NOMO-1 treated with dmso at 0.1 percent for 144 hours (cell line): ENCODE measurements around the gene APBA3.

ENCODE experiments used
- DNase-seq: peaks from one replicate; lab custom pipeline; 2025; ENCODE audit not compliant: unreplicated experiment; lab: John Stamatoyannopoulos, UW

APBA3 gene

DNA sequence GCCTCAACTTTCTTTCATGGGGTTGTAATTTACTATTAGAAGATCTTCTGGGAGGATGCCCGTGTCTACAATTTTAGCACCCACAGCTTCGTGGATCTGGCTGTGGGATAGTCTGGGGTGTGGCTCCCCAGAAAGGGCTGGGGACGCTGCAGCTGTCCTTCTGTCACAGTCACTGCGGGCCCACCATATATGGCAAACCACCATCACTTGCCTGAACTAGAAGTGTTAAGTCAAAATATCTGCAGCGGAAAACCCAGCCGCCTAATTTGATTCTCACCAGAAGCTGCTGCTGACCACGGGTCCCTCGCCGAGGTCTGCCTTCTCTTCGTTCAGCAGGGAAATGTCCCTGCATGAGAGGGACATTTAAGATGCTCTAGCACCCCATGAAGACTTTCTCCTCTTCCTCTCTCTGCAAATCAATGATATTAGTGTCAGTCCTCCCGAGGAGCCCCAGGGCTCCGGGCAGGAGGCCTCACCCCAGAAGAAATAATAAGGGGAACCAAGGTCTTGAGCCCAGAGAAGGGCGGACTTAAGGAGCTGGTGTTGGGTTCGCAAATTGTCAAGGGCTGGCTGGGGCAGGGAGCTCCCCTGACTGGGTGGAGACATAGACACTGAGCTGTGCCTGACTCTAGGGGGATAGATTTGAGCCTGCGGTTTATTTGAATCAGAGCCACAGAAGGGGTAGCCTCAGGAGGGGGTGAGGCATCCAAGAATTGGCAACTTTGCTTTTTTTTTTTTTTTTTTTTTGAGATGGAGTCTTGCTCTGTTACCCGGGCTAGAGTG, 27.7 kb upstream of the APBA3 start:
- no peak for DNase-seq

DNA sequence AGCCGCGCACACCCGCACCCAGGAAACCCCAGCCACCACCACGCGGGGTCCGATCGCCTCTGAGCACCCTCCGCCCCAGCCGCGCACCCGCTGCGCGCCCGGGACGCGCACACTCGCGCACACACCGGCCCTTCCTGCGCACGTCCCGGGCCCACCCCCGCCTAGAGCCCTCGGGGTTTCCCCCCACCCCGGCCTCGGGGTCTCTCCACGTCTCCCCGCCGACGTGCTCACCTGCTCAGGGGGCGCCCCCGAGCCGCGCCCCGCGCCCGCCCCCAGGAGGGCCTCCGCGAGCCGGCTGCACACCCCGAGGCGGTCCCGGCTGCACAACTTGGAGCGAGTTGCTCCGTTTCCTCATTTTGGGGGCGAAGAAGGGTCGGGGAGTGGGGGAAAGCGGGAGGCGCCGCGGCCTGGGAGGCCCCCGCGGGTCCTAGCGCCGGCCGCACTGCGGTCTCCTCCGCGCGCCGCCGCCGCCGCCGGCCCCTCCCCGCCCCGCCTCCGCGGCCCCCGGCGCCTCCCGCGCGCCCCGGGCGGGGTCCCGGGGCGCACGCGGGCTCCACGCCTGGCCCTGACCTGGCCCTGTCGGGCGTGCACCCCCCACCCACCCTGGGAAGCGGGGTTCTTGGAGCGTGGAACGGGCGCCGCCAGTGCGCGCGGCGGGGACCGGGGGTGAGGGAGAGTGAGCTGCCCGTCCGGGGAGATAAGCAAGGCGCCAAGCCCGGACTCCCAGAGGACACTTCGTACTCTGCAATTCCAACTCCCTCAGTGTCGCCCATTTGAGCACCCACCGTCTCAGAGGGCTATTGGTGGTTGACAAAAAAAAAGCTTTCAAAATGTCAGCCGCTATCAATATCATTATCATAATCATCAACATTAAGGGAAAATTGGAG, 24.7 kb upstream of the APBA3 start, which contains the start of gene MATK:
Gene MATK (minus strand): TSS at position 444 of the 887 bp plus-strand sequence. CDS start 1,246 bp downstream, outside the sequence.
- DNase-seq, result peak; percentile 77

DNA sequence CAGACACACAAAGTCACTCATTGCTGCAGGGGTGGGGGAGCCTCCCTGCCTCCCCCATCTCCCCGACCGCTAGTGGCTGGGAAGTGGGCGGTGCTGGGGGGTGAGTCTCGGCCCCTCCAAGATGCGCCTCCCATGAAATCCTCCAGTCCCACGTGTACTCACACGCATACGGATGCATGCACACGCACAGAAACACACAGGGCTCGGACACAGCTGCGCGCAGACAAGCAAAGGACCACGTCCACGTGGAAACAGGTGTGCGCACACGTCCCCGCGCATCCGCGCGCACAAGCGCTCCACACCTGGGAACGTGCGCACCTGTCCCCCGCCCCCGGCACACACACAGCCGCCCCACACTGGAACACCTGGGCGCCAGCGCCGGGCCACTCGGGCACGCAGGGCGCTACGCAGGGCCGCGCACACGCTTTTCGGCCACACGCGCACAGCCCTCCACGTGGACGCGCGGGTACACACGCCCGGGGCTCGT, 24.0 kb upstream of the APBA3 start:
- DNase-seq, result peak; percentile 26

DNA sequence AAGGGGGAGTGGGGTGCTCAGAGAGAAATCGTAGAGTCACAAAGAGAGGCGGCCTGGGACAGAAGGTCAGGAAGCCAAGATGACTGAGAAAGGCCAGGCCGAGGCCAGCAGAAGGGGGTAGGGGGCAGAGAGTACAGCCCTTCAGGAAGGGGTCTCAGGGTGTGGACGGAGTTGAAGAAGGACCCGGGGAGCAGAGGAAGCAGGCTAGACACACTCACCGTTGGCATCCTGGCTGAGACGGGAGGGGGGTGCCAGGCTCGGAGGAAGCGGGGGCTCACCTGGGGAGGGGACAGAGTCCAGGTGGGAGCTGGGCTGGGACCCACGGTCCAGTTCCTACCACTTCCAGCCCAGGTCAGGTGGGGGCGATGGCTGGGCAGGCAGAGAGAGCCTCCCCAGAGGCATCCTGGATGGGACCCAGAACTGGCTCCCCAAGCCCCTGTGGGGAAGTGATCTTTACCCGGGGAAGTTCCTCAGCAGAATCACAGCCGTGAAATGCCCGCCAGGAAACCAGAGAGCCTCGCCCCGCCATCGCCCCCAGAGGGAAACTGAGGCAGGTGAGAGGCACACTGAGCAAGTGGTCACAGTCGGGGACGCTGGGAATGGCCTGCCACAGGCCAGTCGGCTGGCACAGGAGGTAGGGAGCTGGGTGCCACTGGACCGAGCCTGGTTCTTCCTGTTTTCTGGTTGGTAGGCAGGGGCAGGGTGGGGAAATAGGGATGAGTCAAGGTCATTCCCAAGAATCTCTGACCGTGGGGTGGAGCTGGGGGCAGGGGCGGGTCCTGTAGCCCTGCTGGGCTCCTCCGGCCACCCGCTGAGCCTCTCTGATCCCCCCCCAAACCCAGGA, 23.3 kb upstream of the APBA3 start:
- no peak for DNase-seq

DNA sequence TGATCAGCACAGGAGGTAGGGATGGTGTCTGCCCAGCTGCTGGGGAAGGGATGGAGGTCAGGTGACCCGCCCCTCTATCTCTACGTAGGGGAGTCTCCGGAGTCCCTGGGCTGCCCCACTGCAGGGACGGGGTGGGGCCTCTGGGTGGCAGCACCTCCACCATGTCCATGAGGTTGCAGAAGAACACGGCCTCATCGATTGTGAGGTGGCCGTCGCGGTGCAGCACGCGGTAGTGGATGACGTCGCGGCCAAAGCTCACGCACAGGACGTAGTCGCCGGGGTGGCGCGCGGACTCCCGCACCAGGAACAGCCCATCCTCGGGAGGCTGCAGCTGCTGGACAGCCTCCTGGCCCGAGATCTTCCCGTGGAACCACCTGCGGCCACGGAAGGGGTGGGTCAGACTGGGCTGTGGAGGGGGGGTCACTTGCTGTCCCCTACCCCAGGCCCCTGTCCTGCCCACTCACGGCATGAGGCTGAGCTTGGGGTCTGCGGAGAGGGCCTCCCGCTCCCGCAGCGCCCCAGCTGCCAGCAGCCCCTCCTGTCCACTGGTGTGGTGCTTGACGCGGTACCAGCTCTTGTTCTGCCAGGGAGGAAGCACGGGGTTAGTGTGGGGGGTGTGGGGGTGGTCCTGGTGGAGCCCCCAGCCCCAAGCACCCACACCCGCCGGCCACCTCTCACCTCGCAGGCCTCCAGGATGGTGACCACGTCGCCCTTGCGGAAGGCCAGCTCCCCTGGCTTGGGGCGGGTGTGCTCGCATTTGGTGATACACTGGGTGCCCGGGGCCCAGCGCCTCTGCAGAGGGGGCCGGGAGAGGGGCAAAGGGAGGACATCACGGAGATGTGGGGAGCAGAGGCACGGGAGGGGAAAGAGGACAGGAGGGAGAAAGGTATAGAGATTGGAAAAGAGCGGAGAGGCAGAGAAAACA, 22.4 kb upstream of the APBA3 start:
- DNase-seq, result no peak

DNA sequence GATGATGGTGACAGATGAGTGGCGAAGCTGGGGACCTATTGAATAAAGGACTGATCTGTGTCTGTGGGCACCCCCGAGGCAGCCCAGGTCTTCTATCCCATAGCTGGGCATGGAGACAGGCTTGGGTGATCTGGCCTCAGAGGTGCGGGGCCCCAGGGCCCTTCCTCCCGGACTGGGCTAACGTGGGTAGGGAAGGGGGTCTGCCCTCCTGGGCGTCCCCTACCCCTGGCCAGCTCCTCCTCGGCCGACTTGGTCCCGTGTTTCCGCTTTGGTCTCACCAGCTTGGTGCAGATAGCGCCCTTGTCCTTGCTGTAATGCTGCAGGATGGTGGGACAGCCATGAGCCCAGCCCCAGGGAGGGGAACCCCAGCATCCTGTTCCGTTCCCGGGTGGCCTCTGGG, 21.4 kb upstream of the APBA3 start:
- no peak for DNase-seq

DNA sequence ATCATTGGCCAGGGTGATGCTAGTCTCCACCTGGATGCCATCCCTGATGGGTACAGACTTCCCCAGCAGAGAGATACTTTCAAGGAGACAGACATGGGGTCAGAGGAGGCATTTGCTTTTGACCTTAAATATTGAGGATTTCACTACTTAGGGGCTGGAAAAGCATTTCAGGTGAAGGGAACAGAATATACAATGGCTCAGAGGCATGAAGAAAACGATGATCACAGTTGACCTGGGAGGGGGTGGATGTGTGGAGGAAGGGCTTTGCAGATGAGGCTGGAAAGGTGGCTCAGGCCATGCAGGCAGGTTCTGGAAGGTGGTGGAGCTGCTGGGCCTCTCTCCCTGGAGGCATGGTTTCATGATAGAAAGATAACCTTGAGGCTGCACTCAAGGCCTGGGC, 20.8 kb upstream of the APBA3 start:
- DNase-seq, result no peak

DNA sequence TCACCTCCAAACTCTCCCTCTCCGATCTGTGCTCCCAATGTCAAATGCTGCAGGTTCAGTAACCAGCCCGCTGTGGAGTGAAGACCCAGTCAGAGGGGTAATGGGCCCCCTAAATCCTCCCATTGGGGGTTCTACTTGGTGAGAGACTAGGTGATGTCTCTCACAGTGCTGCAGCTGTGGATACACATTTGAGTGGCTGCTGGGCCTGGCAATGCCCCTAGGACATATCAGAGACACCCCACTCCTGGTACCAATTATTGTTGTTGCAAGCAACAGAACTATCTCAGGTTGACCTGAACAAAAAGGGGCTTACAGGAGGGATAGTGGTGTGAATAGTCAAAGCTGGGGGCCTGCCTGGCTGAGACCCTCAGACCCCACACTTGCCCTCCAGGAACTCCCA, 20.1 kb upstream of the APBA3 start:
- no peak for DNase-seq

DNA sequence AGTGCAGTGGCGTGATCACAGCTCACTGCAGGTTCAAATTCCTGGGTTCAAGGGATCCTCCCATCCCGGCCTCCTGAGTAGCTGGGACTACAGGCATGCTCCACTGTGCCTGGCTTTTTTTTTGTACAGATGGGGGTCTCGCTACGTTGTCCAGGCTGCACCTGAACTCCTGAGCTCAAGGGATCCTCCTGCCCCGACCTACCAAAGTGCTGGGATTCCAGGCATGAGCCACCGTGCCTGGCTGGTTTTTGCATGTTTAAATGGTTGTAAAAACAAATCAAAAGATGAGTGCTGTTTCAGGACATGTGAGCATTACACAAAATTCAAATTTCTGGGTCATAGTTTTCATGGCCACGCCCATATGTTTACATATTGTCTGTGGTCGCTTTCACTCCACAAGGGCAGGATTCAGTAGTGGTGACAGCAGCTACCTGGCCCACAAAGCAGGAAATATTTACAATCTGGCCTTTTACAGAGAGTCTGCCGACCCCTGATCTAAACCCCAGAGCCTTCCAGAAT, 19.4 kb upstream of the APBA3 start:
- DNase-seq, result no peak

DNA sequence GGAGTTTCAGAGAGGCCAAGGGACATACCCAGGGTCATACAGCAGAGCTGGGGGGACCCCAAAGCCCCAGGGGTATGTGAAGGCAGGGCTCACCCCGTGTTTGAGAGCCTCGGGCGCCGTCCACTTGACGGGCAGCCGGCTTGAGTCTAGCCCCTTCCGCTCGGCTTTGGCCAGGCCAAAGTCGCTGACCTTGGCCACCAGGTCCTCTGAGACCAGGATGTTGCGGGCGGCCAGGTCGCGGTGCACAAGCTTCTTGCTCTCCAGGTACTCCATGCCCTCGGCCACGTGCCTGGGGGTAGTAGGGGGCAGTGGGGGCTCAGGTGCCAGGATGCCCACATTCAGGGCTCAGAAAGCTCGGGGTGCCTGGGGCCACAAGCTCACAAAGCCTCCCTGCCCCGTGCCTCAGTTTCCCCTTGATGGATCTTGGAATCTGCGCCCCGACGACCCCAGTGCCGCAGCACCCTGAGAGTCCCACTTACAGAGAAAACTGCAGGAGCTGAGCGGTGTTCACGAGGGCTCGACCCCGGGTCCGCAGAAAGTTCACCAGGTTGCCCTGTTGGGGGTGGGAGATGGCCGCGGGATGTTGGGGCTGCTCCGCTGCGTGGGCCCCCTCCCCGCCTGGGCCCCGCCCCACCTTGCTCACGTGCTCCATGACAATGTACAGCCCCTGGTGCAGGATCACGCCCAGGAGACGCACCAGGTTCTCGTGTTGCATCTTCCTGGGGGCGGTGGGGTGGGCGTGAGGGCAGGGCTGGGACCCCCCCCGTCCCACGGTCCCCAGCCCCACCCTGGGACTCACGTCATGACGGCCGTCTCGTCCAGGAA, 17.6 kb upstream of the APBA3 start:
- DNase-seq, result no peak

DNA sequence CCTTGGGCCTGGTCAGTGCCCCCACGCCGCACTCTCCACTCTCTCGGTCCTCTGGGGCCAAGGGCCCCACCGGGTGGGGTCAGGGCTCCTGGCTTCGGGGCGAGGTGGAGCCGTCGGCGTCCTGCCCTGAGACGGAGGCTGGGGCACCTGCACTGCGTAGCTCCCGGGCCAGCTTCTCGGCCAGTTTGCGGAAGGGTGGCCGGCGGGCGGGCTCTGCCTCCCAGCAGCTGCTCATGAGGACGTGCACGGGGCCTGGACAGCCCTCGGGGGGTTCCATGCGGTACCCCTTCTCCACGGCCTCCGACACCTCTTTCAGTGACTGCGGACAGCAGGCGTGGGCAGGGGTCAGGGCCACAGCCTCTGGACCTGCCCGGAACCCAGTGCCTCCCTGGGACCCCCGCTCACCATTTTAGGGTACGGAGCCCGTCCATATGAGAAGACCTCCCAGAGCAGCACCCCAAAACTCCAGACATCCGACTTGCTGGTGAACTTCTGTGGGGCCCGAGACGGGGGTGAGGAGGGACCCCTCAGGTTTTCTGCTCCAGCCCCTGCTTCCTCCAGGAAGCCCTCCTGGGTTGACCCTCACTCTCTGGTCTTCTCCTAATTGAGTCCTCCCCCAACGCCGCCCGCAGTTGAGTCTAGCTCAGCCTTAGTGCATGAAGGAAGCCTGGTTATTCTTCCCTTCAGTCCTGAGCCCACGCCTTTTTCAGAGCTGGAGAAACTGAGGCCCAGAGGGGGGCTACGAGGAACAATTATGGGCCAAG, 16.8 kb upstream of the APBA3 start:
- no peak for DNase-seq

DNA sequence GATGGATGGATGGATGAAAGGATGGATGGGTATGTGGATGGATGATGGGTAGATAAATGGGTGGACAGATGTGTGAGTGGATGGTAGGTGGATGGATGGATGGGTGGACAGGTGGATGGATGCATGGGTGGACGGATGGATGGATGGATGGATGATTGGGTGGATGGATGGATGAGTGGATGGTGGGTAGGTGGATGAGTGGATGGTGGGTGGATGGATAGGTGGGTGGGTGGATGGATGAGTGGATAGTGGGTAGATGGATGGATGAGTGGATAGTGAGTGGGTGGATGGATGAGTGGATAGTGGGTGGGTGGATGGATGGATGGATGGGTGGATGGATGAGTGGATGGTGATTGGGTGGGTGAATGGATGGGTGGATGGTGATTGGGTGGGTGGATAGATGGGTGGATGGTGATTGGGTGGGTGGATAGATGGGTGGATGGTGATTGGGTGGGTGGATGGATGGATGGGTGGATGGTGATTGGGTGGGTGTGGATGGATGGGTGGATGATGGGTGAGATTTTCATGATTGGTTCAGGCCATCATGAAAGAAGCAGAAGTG, 15.1 kb upstream of the APBA3 start:
- no peak for DNase-seq

DNA sequence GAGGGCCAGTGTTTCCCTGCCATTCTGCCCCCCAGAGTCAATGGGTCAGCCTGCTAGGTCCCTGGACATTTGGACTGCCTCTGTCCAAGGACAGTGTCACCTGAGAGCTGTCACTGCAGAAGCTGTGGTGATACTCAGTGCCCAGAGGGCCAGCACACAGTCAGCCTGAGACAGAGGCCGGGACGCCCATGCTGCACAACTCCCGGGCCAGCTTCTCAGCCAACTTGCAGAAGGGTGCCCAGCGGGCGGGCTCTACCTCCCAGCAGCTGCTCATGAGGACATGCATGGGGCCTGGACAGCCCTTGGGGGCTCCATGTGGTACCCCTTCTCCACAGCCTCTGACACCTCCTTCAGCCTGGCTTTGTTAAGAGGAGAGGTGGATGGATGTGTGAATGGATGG, 14.3 kb upstream of the APBA3 start:
- DNase-seq, result no peak

DNA sequence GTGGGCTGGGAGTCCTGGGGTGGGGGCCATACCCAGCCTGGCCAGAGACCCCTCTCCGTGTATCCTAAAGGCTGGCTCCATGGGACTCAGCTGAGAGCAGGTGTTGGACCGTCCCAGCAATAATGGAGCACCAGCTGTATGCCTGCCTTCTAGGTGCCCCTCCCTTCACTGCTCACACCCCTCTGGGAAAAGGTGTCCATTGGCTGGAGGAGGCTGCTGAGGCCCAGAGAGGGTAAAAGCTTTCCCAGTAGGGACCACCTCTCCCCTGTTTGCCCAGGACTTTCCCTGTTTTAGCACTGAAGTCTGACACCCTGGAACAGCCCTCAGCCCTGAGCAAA, 13.9 kb upstream of the APBA3 start:
- DNase-seq, result no peak

DNA sequence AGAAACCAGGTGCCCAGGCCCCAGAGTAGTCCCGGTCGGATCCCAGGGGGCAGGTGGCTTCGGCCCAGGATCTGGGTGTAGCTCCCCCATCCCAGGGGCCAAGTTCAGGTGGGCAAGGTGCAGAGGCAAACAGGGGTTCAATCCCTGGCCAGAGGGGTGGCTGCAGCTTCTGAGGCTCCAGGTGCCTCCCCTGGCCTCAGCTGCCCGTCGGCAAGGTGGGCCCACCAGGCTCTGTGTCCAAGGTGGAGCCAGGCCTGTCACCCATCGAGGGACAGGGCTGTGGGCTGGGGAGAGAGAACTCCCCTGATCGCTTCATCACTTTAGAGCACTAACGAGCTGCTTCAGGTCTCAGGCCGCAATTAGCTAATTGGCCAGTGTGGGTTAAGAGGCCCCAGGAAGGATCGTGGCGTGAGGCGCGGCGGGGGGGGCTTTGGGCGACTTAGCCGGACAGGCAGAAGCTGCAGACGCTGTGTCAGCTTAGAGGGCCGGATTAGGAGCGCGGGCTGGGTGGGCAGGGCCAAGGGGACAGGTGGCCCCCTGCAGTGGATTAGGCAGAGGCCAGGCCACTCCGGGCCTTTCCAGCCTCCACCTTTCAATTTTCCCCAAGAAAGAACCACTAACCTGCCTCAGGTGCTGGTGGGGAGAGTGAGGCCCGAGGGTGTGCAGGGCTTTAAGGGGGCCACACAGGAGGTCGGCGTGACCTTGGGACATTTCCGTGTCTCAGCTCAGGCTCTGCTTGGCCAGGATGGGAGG, 13.3 kb upstream of the APBA3 start:
- DNase-seq, result peak; percentile 34

DNA sequence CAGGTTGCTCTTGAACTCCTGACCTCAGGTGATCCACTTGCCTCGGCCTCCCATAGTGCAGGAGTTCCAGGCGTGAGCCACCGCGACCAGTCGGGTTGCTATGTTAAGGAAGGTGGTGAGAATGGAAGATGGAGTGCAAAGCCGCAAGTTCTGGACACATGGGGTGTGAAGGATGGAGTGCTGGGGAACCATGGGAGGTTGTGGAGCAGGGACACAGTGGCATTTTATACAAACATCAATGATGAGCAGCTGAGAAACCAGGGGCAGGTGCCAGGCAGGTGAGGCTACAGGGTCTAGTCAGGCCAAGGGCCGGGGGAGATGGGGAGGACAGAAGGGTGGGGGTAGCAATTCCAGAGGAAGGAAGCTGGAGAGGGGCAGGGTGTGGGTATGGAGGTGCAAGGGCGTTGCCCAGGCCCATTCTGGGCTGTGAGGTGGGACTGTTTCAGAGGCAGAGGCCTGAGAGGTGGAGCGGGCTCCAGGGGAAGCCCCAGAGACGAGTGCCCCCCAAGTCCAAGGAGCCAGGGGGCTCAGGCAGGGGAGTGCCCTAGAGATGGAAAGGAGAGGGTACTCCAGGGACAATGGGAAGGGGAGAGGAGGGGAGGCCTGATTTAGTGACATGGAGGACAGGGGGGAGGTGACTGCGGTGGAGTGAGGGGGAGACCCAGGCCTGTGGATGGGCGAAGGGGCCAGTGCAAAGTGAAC, 12.5 kb upstream of the APBA3 start:
- DNase-seq, result no peak
